Mesothelial cell of epicardium (in vitro differentiated cells): ENCODE measurements around the gene ZFAND2A. TPM values are rescaled to one million over a fixed set of nuclear protein-coding genes. Genes with fewer than 3 reads are reported as not detected.
A peak's percentile ranks its signal among the peaks of the same experiment; 100 is the strongest.
"Not testable (repeated sequence)": the region's sequence is repeated elsewhere in the genome, so short reads cannot be mapped to it uniquely, and the experiment has no call there.

Experiments
- DNase-seq, 2 experiments: peaks; one replicate each; pipeline ENCODE4 v3.0.0; 2021; ENCODE audit warnings: low spot score in 2 of 2; ENCODE audit not compliant: unreplicated experiment in 2 of 2
- H3K27ac Mint-ChIP-seq: 2 replicates; pipeline ENCODE4 v1.8.0; 2021; ENCODE audit warnings: mixed read lengths
- H3K27me3 Mint-ChIP-seq: 2 replicates; pipeline ENCODE4 v1.8.0; 2021; ENCODE audit warnings: low read depth, mixed read lengths
- H3K36me3 Mint-ChIP-seq: 2 replicates; pipeline ENCODE4 v1.8.0; 2021; ENCODE audit warnings: mixed read lengths
- H3K4me1 Mint-ChIP-seq: 2 replicates; pipeline ENCODE4 v1.8.0; 2021; ENCODE audit warnings: mixed read lengths
- H3K4me3 Mint-ChIP-seq: 2 replicates; pipeline ENCODE4 v1.8.0; 2021; ENCODE audit warnings: mild to moderate bottlenecking, moderate library complexity, mixed read lengths
- H3K9me3 Mint-ChIP-seq: 2 replicates; pipeline ENCODE4 v1.8.0; 2021; ENCODE audit warnings: mixed read lengths
- CTCF ChIP-seq: fragments of 200-600 bp; sonication (generic); IDR thresholded peaks from one replicate; pipeline ENCODE4 v1.5.0; 2021; ENCODE audit warnings: antibody characterized with exemption; ENCODE audit not compliant: unreplicated experiment
- total RNA-seq: library from RNA; stranded (reverse); gene quantifications from 3 replicates; pipeline ENCODE4 v1.2.1, GENCODE V29; 2021

The ZFAND2A gene
- total RNA-seq, 1 donor from 2014 or later: 16.3 TPM

- peaks cover 2% of the 10 kb centered on the region for H3K27me3 Mint-ChIP-seq
- no peak for DNase-seq
- H3K36me3 Mint-ChIP-seq: peaks cover 3% of the 10 kb centered on the region
- H3K4me3 Mint-ChIP-seq: no peak overlapping the region
- peaks cover 9% of the 10 kb centered on the region for H3K4me1 Mint-ChIP-seq
- H3K9me3 Mint-ChIP-seq: no peaks in the 10 kb centered on the region
- no peak overlapping the region for H3K27ac Mint-ChIP-seq
- no peak for TF ChIP-seq CTCF
Measured at GRCh38 chr7:1164436-1164835, 4.4 kb upstream of the ZFAND2A start.

GRCh38 chr7:1163121-1163520 is 3.1 kb upstream of the ZFAND2A start:
- no peak for TF ChIP-seq CTCF
- Mint-ChIP-seq H3K27ac (peak overlapping the region; percentile 34), H3K4me1 (peaks cover 20% of the 10 kb centered on the region), H3K4me3 (no peak overlapping the region), H3K9me3 (no peaks in the 10 kb centered on the region), H3K36me3 (peaks cover 3% of the 10 kb centered on the region), H3K27me3 (no peaks in the 10 kb centered on the region)
- DNase-seq: no peak

- no peak for DNase-seq
- Mint-ChIP-seq H3K9me3 (no peaks in the 10 kb centered on the region), H3K36me3 (peaks cover 3% of the 10 kb centered on the region), H3K4me1 (peaks cover 22% of the 10 kb centered on the region), H3K27ac (peak overlapping the region; percentile 9), H3K27me3 (no peaks in the 10 kb centered on the region), H3K4me3 (peak overlapping the region; percentile 83)
- TF ChIP-seq CTCF: no peak
Measured at GRCh38 chr7:1160670-1161021, 650 bp upstream of the ZFAND2A start.

GRCh38 chr7:1159231-1159630 is 765 bp downstream of the ZFAND2A start:
- Mint-ChIP-seq H3K4me1 (peaks cover 22% of the 10 kb centered on the region), H3K4me3 (peak overlapping the region; percentile 79), H3K27ac (peak overlapping the region; percentile 86)
- not testable (repeated sequence) for H3K36me3 Mint-ChIP-seq, H3K27me3 Mint-ChIP-seq, H3K9me3 Mint-ChIP-seq, DNase-seq

GRCh38 chr7:1158203-1159126 is 1.5 kb downstream of the ZFAND2A start:
- Mint-ChIP-seq H3K4me1 (peaks cover 22% of the 10 kb centered on the region), H3K27me3 (no peaks in the 10 kb centered on the region), H3K9me3 (no peaks in the 10 kb centered on the region), H3K4me3 (peak overlapping the region; percentile 79), H3K36me3 (peaks cover 6% of the 10 kb centered on the region), H3K27ac (peak overlapping the region; percentile 86)
- DNase-seq: no peak
- no peak for TF ChIP-seq CTCF

- no peak for TF ChIP-seq CTCF
- no peak overlapping the region for H3K4me3 Mint-ChIP-seq
Measured at GRCh38 chr7:1156782-1157535, 3.0 kb downstream of the ZFAND2A start.

GRCh38 chr7:1155818-1156781 is 3.9 kb downstream of the ZFAND2A start:
- Mint-ChIP-seq H3K36me3 (peaks cover 12% of the 10 kb centered on the region), H3K4me1 (peaks cover 19% of the 10 kb centered on the region)
- H3K9me3 Mint-ChIP-seq, H3K27me3 Mint-ChIP-seq, H3K4me3 Mint-ChIP-seq, DNase-seq, H3K27ac Mint-ChIP-seq: not testable (repeated sequence)

More at GRCh38 chr7:1156782-1157535, 3.0 kb downstream of the ZFAND2A start:
- Mint-ChIP-seq H3K4me1 (peaks cover 22% of the 10 kb centered on the region), H3K36me3 (peaks cover 9% of the 10 kb centered on the region), H3K27ac (no peak overlapping the region), H3K9me3 (no peaks in the 10 kb centered on the region), H3K27me3 (no peaks in the 10 kb centered on the region)
- DNase-seq: no peak
